ENCODE results near the gene KSR1.

GRCh38 chr17:27439342-27439741, 16.9 kb upstream of the KSR1 start:
- TF ChIP-seq, protein P1, sequence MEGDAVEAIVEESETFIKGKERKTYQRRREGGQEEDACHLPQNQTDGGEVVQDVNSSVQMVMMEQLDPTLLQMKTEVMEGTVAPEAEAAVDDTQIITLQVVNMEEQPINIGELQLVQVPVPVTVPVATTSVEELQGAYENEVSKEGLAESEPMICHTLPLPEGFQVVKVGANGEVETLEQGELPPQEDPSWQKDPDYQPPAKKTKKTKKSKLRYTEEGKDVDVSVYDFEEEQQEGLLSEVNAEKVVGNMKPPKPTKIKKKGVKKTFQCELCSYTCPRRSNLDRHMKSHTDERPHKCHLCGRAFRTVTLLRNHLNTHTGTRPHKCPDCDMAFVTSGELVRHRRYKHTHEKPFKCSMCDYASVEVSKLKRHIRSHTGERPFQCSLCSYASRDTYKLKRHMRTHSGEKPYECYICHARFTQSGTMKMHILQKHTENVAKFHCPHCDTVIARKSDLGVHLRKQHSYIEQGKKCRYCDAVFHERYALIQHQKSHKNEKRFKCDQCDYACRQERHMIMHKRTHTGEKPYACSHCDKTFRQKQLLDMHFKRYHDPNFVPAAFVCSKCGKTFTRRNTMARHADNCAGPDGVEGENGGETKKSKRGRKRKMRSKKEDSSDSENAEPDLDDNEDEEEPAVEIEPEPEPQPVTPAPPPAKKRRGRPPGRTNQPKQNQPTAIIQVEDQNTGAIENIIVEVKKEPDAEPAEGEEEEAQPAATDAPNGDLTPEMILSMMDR (IDR thresholded peaks at IDR 0.05 in 4 of 5, conservative IDR thresholded peaks at IDR 0.05 in 1 of 5) = no peak
- no peak for TF ChIP-seq POLR2A (IDR thresholded peaks at IDR 0.05)

All from gastrocnemius medialis (tissue), 4 donors.